DMS53 treated with DMSO at 0.1 percent for 48 hours (cell line): ENCODE data around the gene KCND1.
A peak's percentile ranks its signal among the peaks of the same experiment; 100 is the strongest.

Experiments
- DNase-seq: peaks from one replicate; lab custom pipeline; 2025; ENCODE audit not compliant: unreplicated experiment; lab: John Stamatoyannopoulos, UW

The KCND1 gene

DNA sequence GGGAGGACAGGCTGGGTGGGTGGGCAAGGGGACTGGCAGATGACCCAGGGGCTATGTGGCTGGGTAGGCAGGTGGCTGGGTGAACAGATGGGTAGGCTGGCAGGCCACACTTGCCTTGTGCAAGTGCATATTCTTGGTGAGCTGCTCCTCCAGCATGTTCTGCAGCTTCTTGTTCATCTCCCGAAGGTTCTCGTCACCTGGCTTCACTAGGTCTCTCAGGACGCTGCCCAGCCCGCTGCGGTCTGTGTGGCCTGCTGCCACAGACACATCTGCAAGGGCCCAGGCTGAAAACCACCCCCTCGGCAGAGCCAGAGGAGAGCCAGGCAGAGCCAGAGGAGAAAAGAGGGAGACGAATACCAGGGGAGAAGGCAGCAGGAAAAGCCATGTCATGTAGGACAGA is 3.4 kb upstream of the KCND1 start:
- DNase-seq, result no peak

GRCh38 chrX:48974574-48974973 is 2.9 kb upstream of the KCND1 start:
- no peak for DNase-seq

- no peak for DNase-seq
Measured at GRCh38 chrX:48974033-48974432, 2.4 kb upstream of the KCND1 start.

- DNase-seq, result peak; percentile 36
Measured at GRCh38 chrX:48972220-48973164, 848 bp upstream of the KCND1 start.

- DNase-seq, result no peak
Measured at GRCh38 chrX:48969471-48969870, 2.2 kb downstream of the KCND1 start.

DNA sequence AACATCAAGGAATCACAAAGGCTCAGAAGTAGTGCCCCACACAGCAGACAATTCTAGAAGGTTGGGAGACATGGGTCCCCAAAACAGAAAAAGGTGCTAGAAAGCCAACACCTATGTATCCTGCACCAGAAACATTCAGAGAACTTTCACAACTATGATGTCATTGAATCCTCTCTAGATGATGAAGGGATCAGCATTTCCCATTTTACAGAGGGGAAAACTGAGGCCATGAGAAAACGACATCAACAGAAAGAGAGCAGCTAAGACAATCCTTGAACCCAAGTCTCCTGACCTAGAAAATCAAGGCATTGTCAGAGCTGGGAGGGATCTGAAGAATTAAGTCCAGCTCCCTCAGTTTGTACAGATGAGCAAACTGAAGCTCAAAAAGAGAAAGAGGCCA is 3.3 kb downstream of the KCND1 start:
- no peak for DNase-seq

- no peak for DNase-seq
Measured at GRCh38 chrX:48966796-48967579, 4.7 kb downstream of the KCND1 start.

- no peak for DNase-seq
Measured at GRCh38 chrX:48965959-48966358, 5.7 kb downstream of the KCND1 start.

- no peak for DNase-seq
Measured at GRCh38 chrX:48961585-48962091, 10.0 kb downstream of the KCND1 start.

DNA sequence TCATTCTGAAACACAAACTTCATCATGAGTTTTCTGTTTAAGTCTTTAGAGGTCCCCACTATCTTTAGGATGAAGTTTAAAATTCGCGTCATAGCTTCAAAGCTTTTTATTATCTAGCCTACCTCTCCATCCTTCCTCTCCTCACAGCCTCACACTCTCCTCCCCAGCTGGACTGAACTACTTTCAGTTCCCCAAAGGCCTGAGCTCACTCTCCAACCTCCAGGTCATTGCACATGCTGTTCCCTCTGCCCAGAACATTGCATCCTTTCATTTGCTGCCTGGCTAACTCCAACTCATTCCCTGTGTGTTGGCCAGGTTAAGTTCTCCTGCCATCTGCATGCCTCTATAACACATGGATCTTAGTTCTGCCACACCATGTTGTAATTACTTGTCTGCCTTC is 11.4 kb downstream of the KCND1 start:
- DNase-seq, result no peak

- peak; percentile 26 for DNase-seq
Measured at GRCh38 chrX:48958635-48959094, 13.0 kb downstream of the KCND1 start.

DNA sequence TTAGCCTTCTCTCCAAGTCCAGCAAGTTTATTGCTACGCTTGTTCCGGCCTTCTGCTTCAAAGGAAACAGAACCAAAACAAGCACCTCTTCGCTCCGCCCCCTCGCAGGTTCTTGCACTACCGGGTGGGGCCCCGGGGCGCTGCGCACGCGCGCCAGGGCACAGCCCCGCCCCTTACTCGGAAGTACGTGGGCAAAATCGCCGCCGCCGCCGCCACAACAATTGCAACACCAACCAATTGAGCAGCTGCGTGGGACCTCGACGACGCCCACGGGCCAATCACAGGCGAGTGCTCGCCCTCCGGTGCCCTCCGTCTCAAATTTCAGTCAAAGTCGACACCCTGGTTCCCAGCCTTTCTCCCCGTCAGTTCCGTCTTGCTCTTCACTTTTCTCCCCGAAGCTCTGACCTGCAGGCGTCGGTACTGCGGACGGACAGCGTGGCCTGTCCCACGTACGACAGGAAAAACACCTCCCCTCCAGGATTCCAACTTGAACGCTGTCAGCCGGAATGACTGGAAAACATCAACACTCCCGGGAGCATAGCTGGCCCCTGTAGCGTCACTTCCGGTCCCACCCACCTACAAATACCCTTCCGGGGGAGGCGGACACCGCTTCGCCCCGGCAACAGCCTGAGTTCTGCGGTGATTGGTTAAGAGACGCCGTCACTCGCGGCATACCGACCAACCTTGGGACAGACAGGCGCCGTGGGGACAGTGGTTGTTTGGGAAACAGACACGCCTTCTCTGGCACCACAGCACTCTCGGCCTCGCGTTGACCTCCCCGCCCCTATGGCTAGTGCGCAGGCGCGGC is 13.6 kb downstream of the KCND1 start:
- DNase-seq, result peak; percentile 98

GRCh38 chrX:48957477-48957826 is 14.2 kb downstream of the KCND1 start, which contains the start of gene OTUD5:
OTUD5 (minus strand) TSS chrX:48957607; CDS start chrX:48957570, 37 bp downstream.
- no peak for DNase-seq

- no peak for DNase-seq
Measured at GRCh38 chrX:48956728-48957414, 14.8 kb downstream of the KCND1 start.

DNA sequence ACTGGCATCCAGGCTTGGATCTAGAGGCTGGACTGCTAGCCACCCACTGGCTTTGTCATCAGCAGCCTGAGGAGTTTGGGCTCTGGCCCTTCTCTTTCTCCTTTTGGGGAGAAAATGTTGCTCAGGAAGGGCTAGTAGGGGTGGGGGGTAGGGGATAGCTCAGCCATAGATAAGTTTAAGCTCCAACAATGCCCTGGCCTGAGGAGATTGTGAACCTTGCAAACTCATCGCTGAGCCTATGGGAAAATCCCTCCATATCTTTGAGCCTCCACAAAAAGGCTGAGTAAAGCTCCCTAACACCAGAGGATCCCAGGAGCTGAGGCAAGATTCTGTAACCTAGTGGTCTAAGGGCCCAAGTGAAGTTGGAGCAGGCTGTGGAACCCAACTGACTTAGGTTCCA is 23.1 kb downstream of the KCND1 start:
- no peak for DNase-seq

DNA sequence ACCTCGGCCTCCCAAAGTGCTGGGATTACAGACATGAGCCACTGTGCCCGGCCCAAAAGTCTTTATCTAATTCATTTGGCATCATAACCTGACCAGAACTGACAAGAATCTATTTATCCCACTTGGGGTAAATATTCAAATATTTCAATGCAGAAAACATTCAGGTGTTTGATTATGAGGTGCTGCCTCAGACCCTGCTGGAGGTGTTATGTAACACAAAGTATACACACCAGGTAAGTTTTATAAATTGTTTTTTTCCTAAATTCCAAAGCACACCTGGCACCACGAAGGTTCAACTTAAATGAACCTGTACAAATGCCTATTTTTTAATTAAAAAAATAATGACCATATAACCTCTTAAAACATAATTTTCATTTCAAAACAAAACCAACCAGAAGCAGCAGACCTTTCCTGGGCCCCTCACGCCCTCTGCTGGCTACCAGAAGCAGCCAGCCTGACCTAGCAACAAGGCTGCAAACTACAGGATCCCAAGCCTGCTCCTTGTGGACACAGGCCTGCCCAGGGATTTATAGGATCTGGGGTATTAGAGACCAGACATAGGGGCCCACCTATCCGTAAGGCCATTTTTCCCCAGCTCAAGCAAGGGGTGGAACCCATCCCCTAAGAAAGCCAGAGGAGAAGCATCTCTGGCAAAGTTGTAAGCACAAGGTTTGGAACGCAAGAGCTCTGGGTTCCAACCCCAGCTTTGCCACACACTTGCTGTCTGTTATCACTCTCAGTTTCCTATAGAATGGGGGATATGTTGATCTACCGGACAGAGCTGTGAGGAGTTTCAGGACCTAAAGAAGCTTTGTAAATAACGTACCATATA is 25.9 kb downstream of the KCND1 start:
- peak; percentile 9 for DNase-seq

- DNase-seq, result no peak
Measured at GRCh38 chrX:48942895-48943294, 28.7 kb downstream of the KCND1 start.

DNA sequence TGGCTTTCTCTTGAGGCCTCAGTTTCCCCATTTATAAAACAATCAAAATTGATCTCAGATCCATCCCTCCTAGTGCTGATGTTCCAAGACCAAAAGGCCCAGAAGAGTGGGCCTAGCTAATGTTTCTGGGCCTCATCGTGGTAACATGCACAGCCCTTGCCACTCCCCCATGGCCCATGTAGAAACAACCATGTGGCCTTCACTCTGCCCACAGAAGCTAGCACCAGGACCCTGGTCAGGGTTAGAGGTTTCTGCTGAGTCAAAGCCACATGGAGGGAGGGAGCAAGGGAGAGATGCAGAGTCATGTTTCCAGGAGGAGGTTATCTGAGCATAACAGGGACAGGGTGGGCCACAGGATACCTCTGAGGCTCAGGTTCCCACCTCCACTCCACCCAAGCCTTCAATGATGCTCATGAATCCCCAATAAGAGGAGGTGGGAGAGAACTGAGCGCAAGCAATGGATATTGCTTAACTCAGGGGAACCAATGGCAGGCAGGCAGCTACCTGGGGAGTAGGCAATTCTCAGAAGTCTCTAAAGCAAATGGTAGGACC is 31.2 kb downstream of the KCND1 start:
- DNase-seq, result no peak
